ENCODE results near the gene ISYNA1. TPM values are rescaled to one million over a fixed set of nuclear protein-coding genes. Genes with fewer than 3 reads are reported as not detected.
A peak's percentile ranks its signal among the peaks of the same experiment; 100 is the strongest.

The ISYNA1 gene
- polyA plus RNA-seq, 2 of the 4 experiments (the other 2 are of a cell fraction) = 18.0 to 60.7 TPM

GRCh38 chr19:18438331-18439024 lies 545 bp upstream of the ISYNA1 start:
- no peak for ATAC-seq
- peak overlapping the region; percentile 82 to 96 for H3K27ac ChIP-seq
- 68% methylated on average over 19 of the region's 24 CpGs for WGBS (ENCODE audit: missing lambda C conversion rate)
- no peak for FAIRE-seq
- peaks cover 30% of the 10 kb centered on the region for H3K4me1 ChIP-seq
- H3K4me2 ChIP-seq = peak overlapping the region; percentile 98
- H3K4me3 ChIP-seq = peak overlapping the region; percentile 76; the same call in 2 of the 3 replicates
- no peaks in the 10 kb centered on the region for H3K9me3 ChIP-seq
- POLR2A ChIA-PET = interaction anchor here (1.1 kb wide), 1 partner anchor 151 kb away, joined by 3 read pairs; no protein-coding TSS in a partner anchor
- no peak for TF ChIP-seq SMC3 (IDR thresholded peaks at IDR 0.05)
- TF ChIP-seq CBX8 (IDR thresholded peaks at IDR 0.05) = no peak
- no peak for TF ChIP-seq USF2 (IDR thresholded peaks at IDR 0.05)
- no peak for TF ChIP-seq FOXS1 (CRISPR knock-in tag; IDR thresholded peaks at IDR 0.05)
- TF ChIP-seq PBX3 (IDR thresholded peaks at IDR 0.05) = no peak
- TF ChIP-seq TP53 (CRISPR knock-in tag; IDR thresholded peaks at IDR 0.05) = no peak
- CTCF ChIA-PET = interaction anchor here (0.8 to 3.3 kb wide), 4 partner anchors 12 to 99 kb away, joined by 3 to 18 read pairs (median 8); no protein-coding TSS in a partner anchor
- DNase-seq (ENCODE audit: low read depth in 1 of 2, low spot score in 1 of 2) = no peak

DNA sequence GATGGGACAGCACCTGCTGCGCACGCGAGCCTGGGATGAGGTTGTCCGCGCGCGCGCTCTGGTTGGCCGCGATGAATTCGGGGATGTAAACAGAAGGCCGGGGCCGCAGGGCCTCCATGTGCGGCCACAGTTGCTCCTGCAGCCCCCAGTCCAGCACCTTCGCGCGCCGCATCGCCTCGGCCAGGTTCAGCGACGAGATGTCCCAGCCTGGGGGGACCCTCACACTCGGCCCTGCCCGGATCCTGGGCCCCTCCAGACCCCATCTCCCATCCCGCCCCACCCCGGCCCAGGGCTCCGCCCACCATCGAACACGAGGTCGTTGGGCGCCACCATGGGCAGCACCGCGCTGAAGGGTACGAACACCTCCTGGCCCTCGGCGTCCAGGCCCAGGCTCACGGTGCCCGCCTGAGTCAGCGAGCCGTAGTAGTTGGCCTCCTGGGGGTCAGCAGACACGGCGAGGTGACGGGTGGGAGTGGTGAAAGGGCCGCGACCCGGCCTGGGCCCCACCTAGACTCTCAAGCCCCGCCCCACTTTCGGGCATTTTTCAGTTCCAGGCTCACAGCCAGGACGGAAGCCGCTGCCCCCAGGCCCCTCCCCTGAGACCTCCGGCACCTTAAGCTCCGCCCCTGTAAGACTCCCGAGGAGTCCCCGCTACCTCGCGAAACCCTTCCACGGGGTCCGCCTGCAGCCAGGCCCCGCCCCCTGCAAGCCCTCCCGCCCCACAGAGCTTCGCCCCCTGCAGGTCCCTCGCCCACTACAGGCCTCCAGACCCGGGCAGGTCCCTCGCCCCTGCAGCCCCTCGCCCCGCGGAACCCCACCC lies 1.1 kb downstream of the ISYNA1 start:
- ChIA-PET POLR2A (interaction anchor here (0.6 kb wide), 1 partner anchor 111 kb away, joined by 4 read pairs; no protein-coding TSS in a partner anchor), CTCF (no interaction called here)
- TF ChIP-seq HEYL (CRISPR knock-in tag; IDR thresholded peaks at IDR 0.05) (no peak), MAX (IDR thresholded peaks at IDR 0.05) (peak; percentile 55; the same call in 1 of the 2 replicates)
- Histone ChIP-seq H3K9me3 (no peaks in the 10 kb centered on the region), H3K4me1 (peaks cover 30% of the 10 kb centered on the region), H3K4me2 (peak overlapping the region; percentile 98), H3K27ac (peak overlapping the region; percentile 82 to 96), H3K4me3 (peak overlapping the region; percentile 76)
- peak; percentile 30 to 71 for ATAC-seq
- FAIRE-seq = no peak
- 95% methylated on average over 22 of the region's 67 CpGs for WGBS (ENCODE audit: missing lambda C conversion rate)
- peak; percentile 80 to 91 for DNase-seq (ENCODE audit: low read depth in 1 of 2, low spot score in 1 of 2)

DNA sequence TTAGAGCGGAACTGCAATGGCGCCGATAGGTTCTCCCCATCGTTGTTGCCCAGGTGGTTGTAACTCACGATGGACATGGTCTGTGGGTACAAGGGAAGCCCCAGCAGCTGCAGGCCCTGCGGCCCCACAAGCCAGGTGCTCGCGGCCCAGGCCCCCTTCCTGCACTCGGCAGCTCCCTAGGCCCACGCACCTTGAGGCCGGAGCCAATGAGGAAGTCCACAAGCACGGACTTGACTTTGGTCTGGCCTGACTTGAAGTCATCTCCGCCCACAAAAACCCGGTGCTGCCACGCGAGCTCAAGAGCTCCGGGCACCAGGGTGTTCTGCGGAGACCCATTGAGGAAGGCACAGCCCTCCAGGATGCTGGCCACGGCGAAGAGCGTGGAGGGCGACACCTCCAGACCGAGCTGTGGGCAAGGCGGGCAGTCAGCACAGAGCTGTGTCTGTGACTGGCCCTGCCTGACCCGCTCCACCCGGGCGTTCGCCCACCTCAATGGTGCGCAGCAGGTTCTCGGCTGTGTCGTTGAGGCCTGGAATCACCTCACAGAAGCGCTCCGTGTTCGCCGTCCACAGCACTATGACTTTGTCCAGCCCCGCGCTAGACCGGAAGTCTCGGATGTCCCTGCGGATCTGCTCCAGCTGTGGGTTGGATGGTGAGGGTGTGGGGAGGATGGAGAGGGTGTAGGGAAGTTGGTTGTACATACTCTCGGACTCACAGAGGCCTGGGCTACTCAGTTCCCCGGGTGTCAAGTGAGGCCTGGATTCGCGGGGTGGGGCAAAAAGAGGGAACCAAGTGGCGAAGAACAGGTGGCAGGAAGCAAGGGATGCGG lies 1.9 kb downstream of the ISYNA1 start:
- 95% methylated on average over 31 of the region's 46 CpGs for WGBS (ENCODE audit: missing lambda C conversion rate)
- Histone ChIP-seq H3K9me3 (no peaks in the 10 kb centered on the region), H3K4me1 (peaks cover 29% of the 10 kb centered on the region), H3K4me2 (peak overlapping the region; percentile 98; the same call in 2 of the 3 replicates), H3K4me3 (no peak overlapping the region; the same call in 2 of the 3 replicates), H3K27ac (peak overlapping the region in 1 of 2 experiments; percentile 96; a peak in 3 of 6 replicates)
- ChIA-PET POLR2A (no interaction called here), CTCF (interaction anchor here (1.4 to 1.7 kb wide), 4 partner anchors 15 to 26 kb away, joined by 3 to 8 read pairs (median 4); partner anchors contain the start of gene SSBP4)
- TF ChIP-seq JUNB (IDR thresholded peaks at IDR 0.05) = no peak
- no peak for TF ChIP-seq MAX (IDR thresholded peaks at IDR 0.05)
- TF ChIP-seq FOSB (CRISPR knock-in tag; IDR thresholded peaks at IDR 0.05) = no peak
- TF ChIP-seq CHD4 (IDR thresholded peaks at IDR 0.05; ENCODE audit: borderline replicate concordance) = no peak
- TF ChIP-seq POLR2A (IDR thresholded peaks at IDR 0.05; ENCODE audit: low read length) = no peak
- no peak for TF ChIP-seq CTCF (IDR thresholded peaks at IDR 0.05)
- DNase-seq (ENCODE audit: low read depth in 1 of 2, low spot score in 1 of 2) (no peak), FAIRE-seq (no peak), ATAC-seq (no peak)
